ENCODE data around the gene TBL3. TPM values are rescaled to one million over a fixed set of nuclear protein-coding genes. Genes with fewer than 3 reads are reported as not detected.
A peak's percentile ranks its signal among the peaks of the same experiment; 100 is the strongest.

The TBL3 gene
- total RNA-seq, 1 donor from 2014 or later = 25.6 TPM

DNA sequence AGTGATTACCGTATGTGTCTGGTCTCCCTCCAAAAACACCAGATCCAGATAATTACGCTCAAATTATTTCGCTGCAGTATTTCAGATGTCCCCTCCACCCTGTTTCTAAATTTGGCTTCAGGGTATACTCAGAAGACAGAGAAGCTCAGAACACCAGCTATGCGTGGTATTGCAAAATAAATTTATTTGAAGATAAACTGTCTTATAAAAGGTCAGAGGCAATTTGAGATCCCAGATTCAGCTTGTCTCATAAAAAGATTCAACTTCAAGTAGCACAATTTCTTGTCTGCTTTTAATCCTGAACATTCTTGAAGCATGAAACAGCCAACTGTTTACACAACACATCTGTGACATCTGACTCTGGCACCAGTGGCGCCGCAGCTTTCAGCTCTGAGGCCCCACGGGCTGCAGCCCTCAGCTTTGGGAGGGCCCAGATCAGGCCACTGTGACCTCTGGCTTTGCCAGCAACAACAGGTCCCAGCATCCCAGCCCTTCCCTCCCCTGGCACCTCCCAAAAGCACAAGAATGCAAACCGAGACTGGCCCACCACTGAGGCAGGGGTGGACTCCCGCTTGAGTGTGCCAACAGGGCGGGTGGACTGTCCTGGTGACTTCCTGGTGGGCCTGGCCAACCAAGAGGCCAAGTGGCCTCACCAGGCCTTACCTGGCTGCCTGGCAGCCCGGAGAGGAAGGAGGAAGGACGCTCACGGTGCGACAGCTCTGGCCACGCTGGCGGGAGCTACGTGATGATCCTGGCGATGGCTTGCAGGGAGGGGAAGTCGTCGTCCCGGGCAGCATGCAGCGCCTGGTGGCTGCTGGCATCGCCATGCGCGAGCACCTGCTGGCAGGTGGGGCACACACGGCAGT lies 25.9 kb downstream of the TBL3 start:
- ATAC-seq = no peak
- Histone ChIP-seq H3K4me1 (peaks cover 13% of the 10 kb centered on the region), H3K4me3 (no peak overlapping the region), H3K9me3 (no peaks in the 10 kb centered on the region), H3K27ac (peak overlapping the region; percentile 51), H3K36me3 (peaks cover 64% of the 10 kb centered on the region), H3K27me3 (ENCODE audit: low read depth) (no peaks in the 10 kb centered on the region)
- intact Hi-C loops (cut with DNase I) = no loop called here
- no peak for DNase-seq
- TF ChIP-seq, protein P1, sequence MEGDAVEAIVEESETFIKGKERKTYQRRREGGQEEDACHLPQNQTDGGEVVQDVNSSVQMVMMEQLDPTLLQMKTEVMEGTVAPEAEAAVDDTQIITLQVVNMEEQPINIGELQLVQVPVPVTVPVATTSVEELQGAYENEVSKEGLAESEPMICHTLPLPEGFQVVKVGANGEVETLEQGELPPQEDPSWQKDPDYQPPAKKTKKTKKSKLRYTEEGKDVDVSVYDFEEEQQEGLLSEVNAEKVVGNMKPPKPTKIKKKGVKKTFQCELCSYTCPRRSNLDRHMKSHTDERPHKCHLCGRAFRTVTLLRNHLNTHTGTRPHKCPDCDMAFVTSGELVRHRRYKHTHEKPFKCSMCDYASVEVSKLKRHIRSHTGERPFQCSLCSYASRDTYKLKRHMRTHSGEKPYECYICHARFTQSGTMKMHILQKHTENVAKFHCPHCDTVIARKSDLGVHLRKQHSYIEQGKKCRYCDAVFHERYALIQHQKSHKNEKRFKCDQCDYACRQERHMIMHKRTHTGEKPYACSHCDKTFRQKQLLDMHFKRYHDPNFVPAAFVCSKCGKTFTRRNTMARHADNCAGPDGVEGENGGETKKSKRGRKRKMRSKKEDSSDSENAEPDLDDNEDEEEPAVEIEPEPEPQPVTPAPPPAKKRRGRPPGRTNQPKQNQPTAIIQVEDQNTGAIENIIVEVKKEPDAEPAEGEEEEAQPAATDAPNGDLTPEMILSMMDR (IDR thresholded peaks at IDR 0.05) = no peak

DNA sequence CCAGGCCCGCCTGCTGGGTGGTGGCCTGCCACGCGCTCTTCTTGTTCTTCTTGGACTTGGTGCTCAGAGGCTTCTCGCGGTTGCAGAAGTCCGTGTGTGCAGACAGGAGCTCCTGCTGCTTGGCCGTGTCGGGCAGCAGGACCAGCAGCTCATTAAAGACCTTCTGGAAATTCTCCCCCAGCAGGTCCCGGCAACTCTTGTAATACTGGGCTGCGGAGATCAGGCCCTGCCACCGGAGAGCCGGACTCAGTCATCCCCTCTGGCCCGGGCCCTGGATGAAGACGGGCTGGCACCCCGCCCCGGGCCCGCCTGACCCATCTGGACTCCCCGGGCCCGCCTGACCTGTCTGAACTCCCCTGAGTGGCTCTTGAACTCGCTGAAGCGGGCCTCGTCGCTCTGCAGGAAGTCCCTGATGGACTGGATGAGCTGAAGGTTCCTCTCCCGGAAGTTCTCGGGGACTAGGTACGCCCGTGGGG lies 26.5 kb downstream of the TBL3 start:
- TF ChIP-seq, protein P1 (IDR thresholded peaks at IDR 0.05) = no peak
- intact Hi-C loops (cut with DNase I) = no loop called here
- no peaks in the 10 kb centered on the region for H3K9me3 ChIP-seq
- H3K4me3 ChIP-seq = no peak overlapping the region
- H3K27ac ChIP-seq = peak overlapping the region; percentile 49
- ATAC-seq (no peak), DNase-seq (peak; percentile 41)
- no peaks in the 10 kb centered on the region for H3K27me3 ChIP-seq (ENCODE audit: low read depth)
- peaks cover 15% of the 10 kb centered on the region for H3K4me1 ChIP-seq
- H3K36me3 ChIP-seq = peaks cover 71% of the 10 kb centered on the region

DNA sequence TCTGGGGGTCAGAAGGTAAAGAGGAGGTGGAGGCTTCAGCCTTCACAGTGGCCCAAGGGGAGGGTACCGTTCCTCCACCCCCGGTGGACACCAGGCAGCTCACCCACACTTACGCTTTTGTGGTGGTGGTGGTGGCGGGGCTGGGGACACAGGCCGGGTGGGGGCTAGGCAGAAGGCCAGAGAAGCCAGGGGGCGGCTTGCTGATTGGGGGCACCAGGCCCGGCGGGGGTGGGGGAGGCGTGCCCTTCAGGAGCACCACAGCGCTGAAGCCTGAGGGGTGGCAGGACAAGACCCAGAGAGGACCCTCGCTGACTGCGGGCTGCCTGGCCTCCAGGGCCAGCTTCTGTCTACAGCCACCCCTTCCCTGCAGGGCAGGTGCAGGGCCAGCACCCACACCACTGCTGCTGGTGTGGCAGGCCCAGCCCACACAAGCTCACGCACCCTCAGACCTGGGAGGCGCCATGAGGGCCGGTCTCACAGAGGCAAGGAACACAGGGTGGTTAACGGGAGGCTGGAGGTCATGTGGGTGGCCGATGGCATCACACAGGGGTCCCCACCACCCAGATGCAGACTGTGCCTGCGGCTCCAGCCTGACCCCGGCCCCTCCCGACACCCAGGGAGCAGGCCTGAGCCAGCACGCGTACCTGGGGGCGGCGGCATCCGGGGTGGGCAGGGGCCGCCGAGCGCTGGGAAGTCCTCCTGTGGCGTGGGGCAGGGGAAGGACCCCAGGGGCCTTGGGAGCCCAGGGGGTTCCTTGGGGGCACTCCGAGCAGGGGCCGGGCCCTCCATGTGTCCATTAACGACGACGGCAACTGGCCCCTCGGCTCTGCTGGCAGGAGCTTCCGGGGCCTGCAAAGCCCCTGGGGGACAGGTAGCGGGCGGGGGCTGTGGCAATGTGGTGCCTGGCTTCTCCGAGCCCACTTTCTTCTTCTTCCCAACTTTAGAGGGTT lies 27.3 kb downstream of the TBL3 start:
- H3K27ac ChIP-seq = no peak overlapping the region
- intact Hi-C loops (cut with DNase I) = no loop called here
- peaks cover 23% of the 10 kb centered on the region for H3K4me1 ChIP-seq
- DNase-seq (peak; percentile 43), ATAC-seq (no peak)
- peaks cover 73% of the 10 kb centered on the region for H3K36me3 ChIP-seq
- no peaks in the 10 kb centered on the region for H3K9me3 ChIP-seq
- no peak overlapping the region for H3K4me3 ChIP-seq
- H3K27me3 ChIP-seq (ENCODE audit: low read depth) = no peaks in the 10 kb centered on the region
- TF ChIP-seq, protein P1 (IDR thresholded peaks at IDR 0.05) = no peak

DNA sequence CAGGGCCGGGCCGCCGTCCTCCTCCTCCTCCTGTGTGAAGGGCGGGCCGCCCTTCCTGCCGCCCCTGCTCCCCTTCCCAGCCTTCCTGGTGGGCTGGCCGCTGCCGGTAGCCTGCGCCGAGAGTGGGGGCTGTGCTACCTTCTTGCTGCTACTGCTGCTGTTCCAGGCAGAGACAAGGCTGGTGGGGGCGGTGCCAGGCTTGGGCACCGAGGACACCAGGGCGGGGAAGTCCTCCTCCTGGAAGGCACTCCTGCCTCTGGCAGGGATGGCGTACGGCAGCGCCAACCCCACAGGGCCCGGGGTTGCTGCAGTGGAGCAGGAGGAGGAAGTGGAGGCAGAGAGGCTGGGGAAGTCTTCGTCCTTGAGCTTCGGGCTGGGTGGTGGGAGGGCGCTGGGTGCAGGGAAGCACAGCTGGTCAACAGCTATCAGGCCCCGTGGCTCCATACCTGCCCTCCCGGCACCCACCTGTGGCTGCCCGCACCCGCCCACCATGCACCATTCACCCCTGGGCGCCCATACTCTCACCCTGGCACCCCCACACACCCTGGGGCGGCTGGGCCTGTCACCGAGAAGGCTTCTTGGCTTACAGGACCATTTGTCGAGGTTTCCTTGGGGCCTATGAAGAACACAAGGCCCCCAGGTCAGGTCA lies 28.1 kb downstream of the TBL3 start:
- Histone ChIP-seq H3K9me3 (no peaks in the 10 kb centered on the region), H3K4me1 (peaks cover 31% of the 10 kb centered on the region), H3K4me3 (no peak overlapping the region), H3K27me3 (ENCODE audit: low read depth) (no peaks in the 10 kb centered on the region), H3K36me3 (peaks cover 73% of the 10 kb centered on the region), H3K27ac (no peak overlapping the region)
- intact Hi-C loops (cut with DNase I) = no loop called here
- DNase-seq = no peak
- TF ChIP-seq, protein P1 (IDR thresholded peaks at IDR 0.05) = no peak
- no peak for ATAC-seq

DNA sequence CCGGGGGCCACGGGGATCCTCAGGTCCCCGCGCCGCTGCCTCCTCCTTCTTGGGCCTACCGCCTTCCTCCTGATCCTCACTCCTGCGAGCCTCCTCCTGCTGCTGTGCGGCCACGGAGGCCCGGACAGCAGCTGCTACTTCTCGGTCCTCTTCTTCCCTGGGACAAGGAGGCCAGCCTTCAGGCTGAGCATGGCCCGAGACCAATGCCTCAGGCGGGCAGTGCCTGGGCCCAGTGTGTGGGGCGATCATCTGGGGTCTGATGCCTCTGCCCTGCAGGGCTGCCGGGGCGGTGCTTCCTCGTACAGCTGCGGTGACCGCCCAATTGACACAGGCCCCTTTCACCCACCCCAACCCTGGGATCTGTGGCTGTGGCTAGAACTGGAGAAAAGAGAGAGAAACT lies 29.2 kb downstream of the TBL3 start:
- TF ChIP-seq, protein P1 (IDR thresholded peaks at IDR 0.05) = no peak
- H3K9me3 ChIP-seq = no peaks in the 10 kb centered on the region
- intact Hi-C loops (cut with DNase I) = no loop called here
- ATAC-seq (no peak), DNase-seq (no peak)
- H3K4me3 ChIP-seq = no peak overlapping the region
- no peak overlapping the region for H3K27ac ChIP-seq
- peaks cover 73% of the 10 kb centered on the region for H3K36me3 ChIP-seq
- H3K4me1 ChIP-seq = peaks cover 42% of the 10 kb centered on the region
- H3K27me3 ChIP-seq (ENCODE audit: low read depth) = no peaks in the 10 kb centered on the region

All from lower lobe of right lung (tissue), 2 donors.